Peyer's patch (tissue), 4 donors: ENCODE measurements around the gene PIP5K1B.

ENCODE experiments used
- POLR2A ChIP-seq, 2 donors: fragments of 450-650 bp; IDR thresholded peaks; one replicate each; pipeline ENCODE4 v1.5.1; 2017; ENCODE audit warnings: antibody characterized with exemption in 2 of 2, mild to moderate bottlenecking in 2 of 2, moderate library complexity in 2 of 2
- TF ChIP-seq, protein P1 (sequence below), 6 experiments: fragments of 450-650 bp in 4 of 6; fragments of 200-600 bp in 2 of 6; sonication (generic) in 1 of 6; IDR thresholded peaks; one replicate each; pipeline ENCODE4 v1.5.1; 2017 to 2019; ENCODE audit warnings: antibody characterized with exemption in 6 of 6, mild to moderate bottlenecking in 3 of 6, moderate library complexity in 1 of 6

DNA sequence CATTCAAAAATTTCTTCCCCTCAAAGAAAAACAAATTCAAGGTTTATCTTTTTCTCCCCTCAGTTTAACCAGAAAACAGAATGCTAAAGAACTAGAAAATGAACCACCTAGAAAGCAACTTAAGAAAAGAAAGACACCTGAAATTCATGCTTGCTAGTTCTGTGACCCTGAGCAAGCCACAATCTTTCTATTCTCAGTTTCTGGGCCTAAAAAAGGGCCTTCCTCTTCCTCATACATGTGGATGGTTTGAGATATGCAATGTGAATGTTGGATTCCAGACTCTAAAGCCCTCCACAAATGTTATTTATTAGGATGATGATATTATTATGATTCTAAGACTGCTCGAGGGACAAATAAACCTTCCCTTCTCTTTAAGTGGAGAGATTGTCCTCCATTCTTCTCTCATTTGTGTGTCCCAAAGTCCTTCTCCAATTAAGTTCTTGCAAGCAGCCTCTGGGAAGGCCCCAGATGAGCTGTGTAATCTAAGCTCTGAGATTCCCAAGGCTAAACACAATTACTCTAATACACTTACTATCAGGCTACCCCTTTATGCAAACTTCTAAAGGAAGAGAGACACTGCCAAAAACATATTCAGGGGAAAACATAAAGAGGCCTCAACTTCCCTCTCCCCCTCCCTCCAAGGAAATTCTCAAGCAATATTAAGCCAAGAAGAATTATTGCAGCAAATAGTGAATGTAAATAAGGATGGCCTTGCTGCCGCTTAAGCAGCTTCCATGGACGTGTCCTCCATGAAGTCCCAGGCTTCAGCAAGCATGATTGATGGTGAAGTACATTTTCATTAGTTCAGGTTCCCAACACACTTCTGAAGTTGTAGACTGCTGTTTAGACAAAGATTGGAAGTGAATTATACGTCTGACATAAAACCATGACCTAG lies 228.6 kb downstream of the PIP5K1B start:
- no peak for TF ChIP-seq POLR2A (IDR thresholded peaks at IDR 0.05)
- TF ChIP-seq, protein P1, sequence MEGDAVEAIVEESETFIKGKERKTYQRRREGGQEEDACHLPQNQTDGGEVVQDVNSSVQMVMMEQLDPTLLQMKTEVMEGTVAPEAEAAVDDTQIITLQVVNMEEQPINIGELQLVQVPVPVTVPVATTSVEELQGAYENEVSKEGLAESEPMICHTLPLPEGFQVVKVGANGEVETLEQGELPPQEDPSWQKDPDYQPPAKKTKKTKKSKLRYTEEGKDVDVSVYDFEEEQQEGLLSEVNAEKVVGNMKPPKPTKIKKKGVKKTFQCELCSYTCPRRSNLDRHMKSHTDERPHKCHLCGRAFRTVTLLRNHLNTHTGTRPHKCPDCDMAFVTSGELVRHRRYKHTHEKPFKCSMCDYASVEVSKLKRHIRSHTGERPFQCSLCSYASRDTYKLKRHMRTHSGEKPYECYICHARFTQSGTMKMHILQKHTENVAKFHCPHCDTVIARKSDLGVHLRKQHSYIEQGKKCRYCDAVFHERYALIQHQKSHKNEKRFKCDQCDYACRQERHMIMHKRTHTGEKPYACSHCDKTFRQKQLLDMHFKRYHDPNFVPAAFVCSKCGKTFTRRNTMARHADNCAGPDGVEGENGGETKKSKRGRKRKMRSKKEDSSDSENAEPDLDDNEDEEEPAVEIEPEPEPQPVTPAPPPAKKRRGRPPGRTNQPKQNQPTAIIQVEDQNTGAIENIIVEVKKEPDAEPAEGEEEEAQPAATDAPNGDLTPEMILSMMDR (IDR thresholded peaks at IDR 0.05) = no peak
